GM21526 (cell line): Measurements from ENCODE around the gene BARHL1.

Experiments
- ATAC-seq: cut with Tn5 transposase; IDR thresholded peaks from one replicate; pipeline ENCODE4 v1.9.1; 2021; ENCODE audit warnings: moderate library complexity; ENCODE audit not compliant: unreplicated experiment, low FRiP score

BARHL1 gene

GRCh38 chr9:132585954-132586829 is 3.8 kb downstream of the BARHL1 start:
- ATAC-seq: no peak

- ATAC-seq: no peak
These were observed 4.6 kb downstream of the BARHL1 start for GRCh38 chr9:132586830-132587591.

- no peak for ATAC-seq
These were observed 5.2 kb downstream of the BARHL1 start for GRCh38 chr9:132587592-132587955.

- no peak for ATAC-seq
These were observed 5.7 kb downstream of the BARHL1 start for GRCh38 chr9:132588098-132588497.

- ATAC-seq: no peak
These were observed 6.2 kb downstream of the BARHL1 start for GRCh38 chr9:132588501-132589147.

GRCh38 chr9:132589148-132590036 is 7.0 kb downstream of the BARHL1 start:
- no peak for ATAC-seq

- no peak for ATAC-seq
These were observed 7.6 kb downstream of the BARHL1 start for GRCh38 chr9:132590037-132590317.

GRCh38 chr9:132590318-132591182 is 8.1 kb downstream of the BARHL1 start:
- no peak for ATAC-seq

GRCh38 chr9:132591244-132591643 is 8.8 kb downstream of the BARHL1 start:
- no peak for ATAC-seq

- ATAC-seq: no peak
These were observed 9.4 kb downstream of the BARHL1 start for GRCh38 chr9:132591751-132592314.

GRCh38 chr9:132592451-132592850 is 10.0 kb downstream of the BARHL1 start:
- ATAC-seq: no peak

- ATAC-seq: no peak
These were observed 12.0 kb downstream of the BARHL1 start for GRCh38 chr9:132594412-132594811.

GRCh38 chr9:132595319-132595718 is 12.9 kb downstream of the BARHL1 start:
- ATAC-seq: no peak

GRCh38 chr9:132596200-132596599 is 13.8 kb downstream of the BARHL1 start:
- ATAC-seq: no peak

- no peak for ATAC-seq
These were observed 14.8 kb downstream of the BARHL1 start for GRCh38 chr9:132597073-132597775.

GRCh38 chr9:132600326-132600984 is 18.0 kb downstream of the BARHL1 start:
- no peak for ATAC-seq

GRCh38 chr9:132602207-132602606 is 19.8 kb downstream of the BARHL1 start:
- ATAC-seq: no peak

- ATAC-seq: no peak
These were observed 23.0 kb downstream of the BARHL1 start for GRCh38 chr9:132605387-132605786.
